ENCODE results near the gene TULP4.
"Not testable (repeated sequence)": the region's sequence is repeated elsewhere in the genome, so short reads cannot be mapped to it uniquely, and the experiment has no call there.

Gene TULP4

DNA sequence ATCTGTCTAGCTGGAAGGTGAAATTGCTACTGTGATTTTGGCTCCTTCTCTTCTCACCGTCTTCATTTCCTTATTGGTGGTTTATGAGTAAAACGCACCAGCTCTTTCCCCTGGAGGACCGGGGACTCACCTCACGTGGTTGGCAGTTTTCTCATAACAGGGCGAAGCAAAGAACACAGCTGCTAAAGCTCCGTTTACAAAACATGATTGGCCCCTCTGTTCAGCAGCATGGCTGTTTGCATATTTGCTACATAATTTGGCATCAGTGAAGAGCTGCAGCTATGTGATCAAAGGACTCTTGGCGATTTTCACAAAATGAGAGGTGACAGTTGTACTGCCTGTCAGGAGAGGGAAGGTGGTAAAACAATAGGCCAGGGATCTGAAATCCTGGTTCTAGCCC is 227.1 kb downstream of the TULP4 start:
- DNase-seq: no peak

DNA sequence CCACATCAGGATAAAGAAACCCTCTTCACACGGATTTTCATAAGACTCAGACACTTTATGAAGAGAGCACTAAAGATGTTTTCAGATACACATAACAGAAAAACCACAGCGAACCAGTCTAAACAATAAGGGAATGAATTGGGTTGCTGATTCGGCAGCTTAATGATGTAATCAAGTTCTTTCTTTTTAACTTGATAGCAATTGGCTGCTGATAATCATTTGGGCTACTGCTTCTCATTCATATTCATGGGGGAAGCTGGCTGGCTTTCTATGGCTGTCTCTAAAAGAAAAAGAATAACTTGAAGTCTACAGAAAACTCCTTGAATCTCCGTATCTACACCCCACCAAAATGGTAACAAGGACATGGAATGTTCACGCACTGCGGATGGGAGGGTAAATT is 227.6 kb downstream of the TULP4 start:
- DNase-seq: no peak

- no peak for DNase-seq
Observed at GRCh38 chr6:158543606-158544185, 231.4 kb downstream of the TULP4 start.

- DNase-seq: no peak
Observed at GRCh38 chr6:158544428-158544827, 232.2 kb downstream of the TULP4 start.

- no peak for DNase-seq
Observed at GRCh38 chr6:158545043-158545966, 233.0 kb downstream of the TULP4 start.

GRCh38 chr6:158548418-158549161 is 236.3 kb downstream of the TULP4 start:
- no peak for DNase-seq

DNA sequence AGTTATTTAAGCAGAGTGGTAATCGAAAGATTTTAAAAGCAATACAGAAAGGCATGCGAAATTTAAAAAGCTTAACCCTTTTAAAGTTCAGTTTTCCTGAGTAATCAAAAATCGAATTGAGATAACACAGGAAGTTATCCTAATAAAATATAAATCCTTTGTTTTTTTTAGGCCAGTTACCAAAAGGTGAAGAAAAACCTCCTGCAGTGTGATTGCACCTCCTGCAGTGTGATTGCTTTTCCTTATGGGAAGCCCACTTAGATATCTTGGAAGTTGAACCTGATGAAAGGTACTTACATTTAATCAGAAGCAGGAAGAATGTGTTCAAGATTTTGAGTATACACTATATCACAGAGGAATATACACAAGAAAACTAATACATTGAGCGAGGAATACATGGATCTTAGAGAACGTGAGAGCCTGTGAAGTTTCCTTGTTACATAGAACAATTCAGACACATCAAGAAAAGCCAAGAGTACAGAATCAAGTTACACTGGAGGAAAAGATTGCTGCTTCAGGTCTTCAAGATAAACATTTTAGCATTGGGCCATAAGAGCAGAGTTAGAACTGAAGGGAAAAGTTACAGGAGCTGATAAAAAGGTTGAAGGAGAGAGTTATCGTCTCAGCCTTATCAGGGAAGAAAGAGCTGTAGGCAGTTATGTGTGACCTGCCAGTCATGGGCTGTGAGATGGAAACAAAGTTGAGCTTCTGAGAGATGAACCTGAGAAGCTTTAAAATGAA is 240.0 kb downstream of the TULP4 start:
- DNase-seq: no peak

- DNase-seq: no peak
Observed at GRCh38 chr6:158552796-158553138, 240.5 kb downstream of the TULP4 start.

GRCh38 chr6:158554611-158555361 is 242.5 kb downstream of the TULP4 start:
- DNase-seq: no peak

GRCh38 chr6:158556113-158556512 is 243.8 kb downstream of the TULP4 start:
- no peak for DNase-seq

GRCh38 chr6:158557110-158557509 is 244.8 kb downstream of the TULP4 start:
- DNase-seq: not testable (repeated sequence)

DNA sequence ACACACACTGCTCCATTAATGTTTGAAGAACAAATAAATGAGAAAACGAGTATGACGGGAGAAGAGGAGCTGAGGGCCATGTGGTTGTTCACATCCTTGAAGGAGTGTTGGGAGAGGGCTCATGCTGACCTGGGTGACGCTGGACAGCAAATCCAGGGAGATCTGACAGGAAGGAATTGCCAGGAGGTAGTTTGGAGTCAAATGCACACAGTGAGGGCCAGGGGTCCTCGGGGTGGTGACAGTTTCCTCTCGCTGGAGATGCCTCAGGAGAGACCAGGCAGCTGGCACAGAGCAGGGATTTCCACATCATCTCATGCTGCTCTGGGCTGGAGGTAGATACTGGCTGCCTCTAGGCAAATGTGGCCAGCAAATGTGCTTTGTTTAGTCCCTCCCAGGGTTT is 245.7 kb downstream of the TULP4 start:
- no peak for DNase-seq

DNA sequence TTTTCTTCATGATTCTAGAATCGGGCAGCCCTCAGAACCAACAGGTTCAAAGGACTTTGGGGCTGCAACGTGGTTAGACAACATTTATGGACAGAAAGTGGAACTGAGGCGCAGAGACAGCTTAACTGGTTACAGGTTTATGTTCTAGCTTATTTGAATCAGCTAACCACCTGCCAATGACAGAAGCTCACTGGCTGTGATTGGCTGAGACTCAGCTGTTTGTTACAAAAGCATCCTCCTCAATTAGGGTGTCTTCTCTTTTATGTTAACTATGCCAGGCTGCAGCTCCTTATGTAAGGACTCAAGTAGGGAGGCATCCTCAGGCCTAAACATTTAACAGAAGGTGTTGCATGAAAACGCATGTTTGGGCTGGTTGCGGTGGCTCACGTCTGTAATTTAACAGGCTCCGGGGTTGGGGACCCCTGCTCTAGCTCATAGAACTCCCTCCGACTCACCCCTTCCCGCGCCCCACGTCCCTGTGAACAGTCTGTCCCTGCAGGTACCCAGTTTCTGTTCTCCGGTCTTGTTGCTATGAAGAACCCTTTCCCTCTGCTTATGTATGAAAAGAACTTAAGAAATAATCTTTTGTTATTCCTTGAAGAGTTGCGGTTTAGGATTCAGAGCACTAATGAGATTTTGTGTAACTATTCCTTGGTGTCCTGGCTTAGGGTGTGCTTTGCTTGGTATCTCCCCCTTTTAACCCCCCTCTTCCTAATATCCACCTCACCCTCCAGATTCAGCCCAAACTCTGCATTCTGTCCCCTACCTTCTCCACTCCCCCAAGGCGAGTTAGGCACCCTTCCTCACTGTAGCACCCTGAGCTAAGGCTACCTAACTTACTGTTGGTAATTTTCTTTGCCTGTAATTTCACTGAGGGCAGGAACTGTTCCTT is 246.4 kb downstream of the TULP4 start:
- DNase-seq: no peak

DNA sequence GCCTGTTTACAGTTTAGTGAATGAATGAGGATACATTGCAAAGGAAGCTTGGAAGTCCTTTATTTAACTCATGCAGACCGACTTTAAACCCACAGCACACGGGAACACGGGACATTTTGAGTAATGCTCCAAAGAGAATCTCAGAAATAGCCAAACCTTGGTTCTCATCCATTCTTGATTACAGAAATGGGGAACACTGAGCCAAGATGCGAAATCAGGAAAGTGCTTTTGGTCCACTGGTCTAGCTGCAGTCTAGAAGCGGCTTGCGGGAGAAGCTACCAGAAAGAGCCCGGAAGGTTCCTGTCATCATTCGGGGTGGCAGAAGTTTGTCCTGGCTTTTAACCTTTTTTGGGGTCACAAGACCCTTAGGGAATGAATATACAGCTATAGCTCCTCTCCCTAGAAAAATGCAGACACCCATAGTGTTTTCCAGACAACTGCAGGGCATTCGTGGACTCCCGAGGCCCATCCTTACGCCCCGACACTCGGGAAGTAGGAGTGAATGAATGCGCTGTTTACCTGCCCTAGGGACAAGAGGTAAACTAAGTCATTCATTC is 247.2 kb downstream of the TULP4 start:
- no peak for DNase-seq

DNA sequence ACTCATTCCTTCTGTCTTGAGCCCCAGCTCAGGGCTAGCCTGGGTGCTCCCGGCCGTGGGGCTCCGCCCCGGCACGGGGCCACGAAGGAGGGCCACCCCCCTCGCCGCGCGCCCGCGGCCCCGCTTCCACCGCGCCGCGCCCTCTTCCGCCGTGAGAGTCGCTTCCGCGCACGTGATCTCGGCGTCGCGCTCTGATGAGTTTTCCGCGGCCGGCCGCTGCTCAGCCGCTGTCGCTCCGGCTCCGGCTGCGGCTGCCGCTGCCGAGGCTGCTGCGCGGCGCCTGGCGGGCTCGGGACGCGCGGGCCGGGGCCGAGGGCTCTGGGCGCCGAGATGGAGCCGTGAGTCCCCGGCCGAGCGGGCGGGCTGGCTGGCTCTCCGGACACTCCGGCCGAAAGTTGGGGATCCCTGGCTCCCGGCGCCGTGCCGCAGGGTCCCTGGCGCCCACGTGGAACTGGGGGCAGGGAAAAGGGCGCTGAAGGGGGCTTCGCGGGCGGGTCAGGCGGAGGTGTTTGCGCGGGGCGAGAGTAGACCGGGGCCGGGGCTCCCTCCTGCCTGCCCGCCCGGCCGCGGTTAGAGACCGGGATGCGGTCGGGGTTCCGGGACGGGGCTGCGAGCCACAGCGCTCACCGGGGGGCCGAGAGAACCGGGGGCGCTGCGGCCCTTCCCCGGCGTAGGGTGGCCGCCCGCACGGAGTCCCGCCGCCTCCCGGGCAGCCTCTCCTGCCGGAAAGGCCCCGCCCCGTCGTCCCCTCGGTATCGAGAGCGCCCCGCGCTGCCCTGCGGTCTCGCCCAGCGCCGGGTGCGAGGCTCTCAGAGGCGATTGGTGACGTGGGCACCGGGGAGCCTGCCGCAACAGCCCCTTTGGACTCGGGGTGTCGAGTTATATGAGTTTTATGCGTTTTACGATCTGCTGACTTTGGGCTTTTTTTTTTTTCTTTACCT is 247.9 kb downstream of the TULP4 start, which contains the start of gene TMEM181:
Gene TMEM181, plus strand, starts transcription at position 197 of the 941 bp plus-strand sequence. Its CDS starts 134 bp downstream, at position 331.
- peak; percentile 86 to 91 for DNase-seq

DNA sequence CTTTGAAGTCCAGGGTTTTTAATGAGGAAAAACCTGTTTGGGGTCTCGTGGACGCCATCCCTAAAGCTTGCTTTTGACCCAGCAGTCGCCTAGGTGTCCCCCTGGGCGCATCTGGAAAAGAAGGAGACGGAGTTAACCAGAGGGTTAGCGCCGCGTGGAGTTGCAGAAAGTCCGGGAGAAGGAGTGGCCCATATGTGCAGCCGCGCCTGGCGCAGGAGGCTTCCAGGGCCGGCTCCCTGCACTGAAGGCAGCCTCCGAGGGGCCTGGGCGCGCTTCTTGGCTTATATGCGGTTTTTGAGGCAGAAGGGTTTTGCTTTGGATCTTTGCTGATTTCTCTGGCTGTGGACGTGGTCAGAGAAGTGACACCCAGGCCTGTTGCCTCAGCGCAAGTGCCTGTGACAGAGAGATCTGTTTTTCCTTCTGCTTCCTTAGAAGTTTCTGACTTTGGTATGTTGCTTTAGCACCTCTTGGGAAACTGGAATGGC is 248.6 kb downstream of the TULP4 start:
- peak; percentile 33 to 37 for DNase-seq
